GM19025 (cell line): ENCODE results near the gene SGTA.

Source experiments
- ATAC-seq: cut with Tn5 transposase; IDR thresholded peaks from one replicate; pipeline ENCODE4 v1.9.1; 2021; ENCODE audit warnings: mild to moderate bottlenecking, low read depth, moderate library complexity; ENCODE audit not compliant: unreplicated experiment

SGTA gene

GRCh38 chr19:2731181-2731995, 51.7 kb downstream of the SGTA start:
- no peak for ATAC-seq

DNA sequence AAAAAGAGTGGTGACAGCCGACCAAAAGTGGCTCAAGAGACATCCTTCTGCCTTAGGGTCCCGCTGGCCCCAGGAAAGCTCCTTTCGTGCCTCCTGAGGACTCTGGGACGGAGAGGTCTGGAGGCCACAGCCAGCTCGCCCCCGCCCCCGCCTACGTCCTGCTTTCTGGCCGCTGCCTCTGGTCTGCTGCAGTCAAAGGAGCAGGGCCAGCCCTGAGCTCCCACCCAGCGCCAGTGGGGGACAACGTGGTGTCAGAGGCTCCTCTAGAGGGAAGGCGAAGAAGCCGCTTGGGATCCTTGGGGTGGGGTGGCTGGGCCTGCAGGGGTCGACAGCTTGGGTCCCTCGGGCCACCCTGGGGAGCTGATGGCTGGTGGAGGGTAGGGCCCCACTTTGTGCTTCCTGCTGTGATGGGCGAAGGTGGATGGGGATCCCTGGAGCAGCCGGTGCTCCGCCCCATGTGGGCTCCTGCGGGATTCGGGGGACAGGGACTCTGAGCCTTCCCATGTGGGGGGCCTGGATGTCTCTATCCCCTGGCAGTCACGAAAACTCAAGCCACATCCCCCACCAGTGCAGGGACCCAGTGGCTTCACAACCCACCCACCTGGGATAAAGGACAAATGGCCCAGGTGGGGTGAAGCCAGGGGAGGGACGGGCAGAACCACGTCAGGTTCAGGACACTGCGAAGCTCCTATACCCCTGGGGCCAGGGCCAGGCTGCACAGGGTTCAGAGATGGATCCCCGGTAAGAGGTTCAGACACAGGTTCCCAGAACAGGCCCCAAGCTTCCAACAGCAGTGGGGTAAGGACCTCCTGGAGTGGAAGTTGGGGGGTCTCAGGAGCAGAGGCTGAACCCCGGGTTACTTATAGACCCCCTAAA, 52.9 kb downstream of the SGTA start:
- no peak for ATAC-seq

DNA sequence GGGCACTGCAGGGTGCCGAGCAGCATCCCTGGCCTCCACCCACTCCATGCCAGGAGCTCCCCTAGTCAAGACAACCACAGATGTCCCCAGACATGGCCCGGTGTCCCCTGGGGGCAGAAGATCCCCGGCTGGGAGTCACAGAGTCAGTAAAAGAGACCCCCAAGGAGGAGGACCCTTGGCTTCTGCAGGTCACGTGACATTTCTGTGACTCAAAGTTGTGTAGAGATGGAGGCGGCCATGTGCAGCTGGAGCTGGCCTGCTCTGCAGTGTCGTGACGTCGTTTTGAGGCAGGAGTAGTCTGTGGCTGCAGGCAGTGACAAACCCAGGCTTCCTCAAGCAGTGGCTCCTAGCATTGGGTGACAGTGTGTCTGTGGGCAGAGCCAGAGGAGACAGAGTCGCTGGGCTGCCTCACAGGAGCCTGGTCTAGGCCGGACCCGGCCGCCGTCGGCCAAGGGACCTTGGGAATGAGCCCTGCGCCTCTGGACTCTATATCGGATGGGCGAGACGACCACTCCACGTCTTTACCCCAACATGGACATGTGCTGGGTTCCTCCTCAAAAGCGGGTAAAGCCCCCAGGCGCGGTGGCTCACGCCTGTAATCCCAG, 54.2 kb downstream of the SGTA start:
- no peak for ATAC-seq

DNA sequence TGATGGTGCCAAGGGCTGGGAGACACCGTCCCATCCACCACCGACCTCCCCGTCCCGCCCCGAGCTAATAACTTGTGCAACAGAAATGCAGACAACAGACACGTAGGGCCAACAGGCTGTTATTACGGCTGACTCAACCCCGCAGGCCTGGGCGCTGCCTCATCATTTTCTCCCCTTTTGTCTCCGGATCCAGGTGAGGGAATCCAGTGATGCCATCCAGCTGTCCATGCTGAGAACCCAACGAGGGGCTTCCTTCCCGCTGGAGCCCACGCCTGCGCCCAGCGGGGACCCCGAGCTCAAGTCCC, 55.5 kb downstream of the SGTA start:
- no peak for ATAC-seq

DNA sequence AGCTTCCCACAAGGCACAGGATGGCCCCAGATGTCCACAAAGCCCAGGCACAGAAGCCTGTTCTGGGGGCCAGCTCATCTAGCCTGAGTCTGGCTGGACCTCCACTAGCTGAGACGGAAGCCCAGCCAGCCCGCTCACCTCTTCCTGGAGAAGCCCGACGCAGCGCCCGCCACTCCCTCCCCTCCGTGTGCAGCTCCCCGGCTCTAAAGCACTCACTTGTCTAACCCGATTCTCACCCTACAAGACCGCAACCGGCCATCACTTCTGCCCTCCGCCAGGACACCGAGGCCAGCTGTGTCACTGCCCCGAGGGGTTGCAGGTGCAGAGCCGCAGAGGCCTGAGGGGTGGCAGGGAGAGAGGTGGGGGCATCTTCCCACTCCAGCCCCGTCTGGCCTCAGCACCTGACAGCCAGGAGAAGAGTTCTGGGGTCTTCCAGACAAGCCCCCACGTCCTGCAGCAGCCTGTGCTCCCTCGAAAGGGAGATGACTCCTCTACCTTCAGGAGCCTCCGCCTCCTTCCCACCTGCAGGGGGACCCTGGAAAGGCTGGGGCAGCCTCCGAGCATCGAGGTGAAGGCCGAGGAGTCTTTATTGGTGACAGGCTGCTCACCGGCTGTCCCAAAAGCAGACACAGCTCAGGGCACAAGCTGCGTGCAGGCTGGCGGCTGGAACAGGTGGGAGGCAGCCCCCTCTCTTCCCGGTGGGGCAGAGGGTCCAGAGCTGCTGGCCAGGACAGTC, 56.0 kb downstream of the SGTA start:
- no peak for ATAC-seq

- ATAC-seq: no peak
These were observed 56.8 kb downstream of the SGTA start for GRCh38 chr19:2726160-2726855.

DNA sequence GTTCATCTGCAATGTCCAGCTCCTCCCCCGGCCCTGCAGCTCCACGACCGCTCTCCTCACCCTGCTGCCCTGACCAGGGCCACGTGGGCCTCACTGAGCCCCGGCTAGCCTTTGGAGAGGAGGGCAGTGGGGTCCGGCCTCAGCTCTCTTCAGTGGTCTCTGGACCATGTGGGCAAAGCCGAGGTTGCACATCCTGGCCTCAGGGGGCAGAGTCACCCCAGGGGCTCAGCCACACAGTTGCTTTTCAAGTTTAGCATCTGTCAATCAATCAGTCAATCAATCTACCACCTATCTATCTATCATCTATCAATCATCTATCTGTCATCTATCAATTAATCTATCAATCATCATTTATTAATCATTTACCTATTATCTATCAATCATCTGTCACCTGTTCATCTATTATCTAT, 58.9 kb downstream of the SGTA start:
- ATAC-seq: no peak

DNA sequence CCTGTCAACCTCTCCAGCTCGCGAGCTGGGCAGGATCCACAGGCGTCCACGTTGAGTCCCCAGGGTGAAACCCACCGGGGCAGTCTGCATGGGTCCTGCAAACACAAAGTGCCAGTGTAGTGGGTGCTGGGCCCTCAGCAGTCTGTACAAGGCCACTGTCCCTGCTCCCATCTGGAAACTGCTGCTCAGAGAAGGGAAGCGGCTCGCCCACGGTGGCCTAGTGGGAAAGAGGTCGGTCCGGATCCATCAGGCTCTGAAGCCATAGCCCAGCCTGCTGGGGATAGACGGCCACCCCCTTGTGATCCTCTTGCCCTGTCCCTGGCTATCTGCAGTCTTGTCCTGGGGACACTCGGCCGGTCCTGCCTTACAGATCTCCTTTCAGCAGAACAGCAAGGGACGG, 59.3 kb downstream of the SGTA start:
- no peak for ATAC-seq

GRCh38 chr19:2723345-2723715, 59.7 kb downstream of the SGTA start:
- ATAC-seq: no peak

GRCh38 chr19:2722541-2723344, 60.3 kb downstream of the SGTA start:
- ATAC-seq: no peak

GRCh38 chr19:2721570-2722540, 61.2 kb downstream of the SGTA start:
- ATAC-seq: no peak

- ATAC-seq: no peak
These were observed 62.1 kb downstream of the SGTA start, which contains the start of gene DIRAS1 for GRCh38 chr19:2720777-2721569. TSS of gene DIRAS1 (minus strand) at chr19:2721372. CDS start at chr19:2717806, 3,566 bp downstream.

DNA sequence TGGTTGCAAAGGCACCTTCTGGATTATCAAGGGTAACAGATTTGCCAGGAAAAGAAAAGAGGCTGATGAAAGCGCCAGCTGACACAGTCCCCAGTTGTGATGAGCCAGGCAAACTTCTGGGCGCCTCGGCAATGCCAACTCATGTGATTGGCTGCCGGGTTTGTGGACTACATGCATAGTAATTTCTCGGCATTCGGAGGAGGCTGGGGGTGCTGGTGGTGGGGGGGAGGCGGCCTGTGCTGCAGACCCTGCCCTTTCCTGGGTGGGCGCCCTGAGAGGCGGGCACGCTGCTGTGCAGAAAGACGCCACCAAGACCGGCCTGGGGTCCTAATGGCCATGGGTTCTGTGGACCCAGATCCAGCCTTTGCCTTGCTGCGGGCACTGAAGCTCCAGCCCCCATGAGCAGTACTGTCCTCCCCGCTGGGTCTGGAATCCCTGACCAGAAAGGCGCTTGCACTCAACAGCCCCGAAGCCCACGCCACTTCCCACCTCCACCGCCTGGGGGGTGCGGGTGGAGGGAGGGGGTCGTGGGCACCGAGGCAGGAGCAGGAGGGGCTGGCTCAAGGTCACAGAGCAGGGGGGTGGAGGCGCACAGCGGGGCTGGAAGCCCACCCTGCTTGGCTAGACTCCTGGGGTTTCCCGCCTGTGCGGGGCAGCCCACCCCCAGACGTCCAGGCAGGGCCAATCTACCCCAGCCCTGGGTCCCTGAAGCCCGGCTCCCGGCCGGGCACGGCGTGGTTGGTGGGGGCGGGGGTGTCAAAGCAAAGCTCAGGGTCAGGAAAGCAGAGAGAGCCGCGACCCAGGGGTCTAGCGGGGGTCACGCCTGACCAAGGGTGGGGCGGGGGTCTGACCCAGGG, 62.9 kb downstream of the SGTA start:
- ATAC-seq: no peak

DNA sequence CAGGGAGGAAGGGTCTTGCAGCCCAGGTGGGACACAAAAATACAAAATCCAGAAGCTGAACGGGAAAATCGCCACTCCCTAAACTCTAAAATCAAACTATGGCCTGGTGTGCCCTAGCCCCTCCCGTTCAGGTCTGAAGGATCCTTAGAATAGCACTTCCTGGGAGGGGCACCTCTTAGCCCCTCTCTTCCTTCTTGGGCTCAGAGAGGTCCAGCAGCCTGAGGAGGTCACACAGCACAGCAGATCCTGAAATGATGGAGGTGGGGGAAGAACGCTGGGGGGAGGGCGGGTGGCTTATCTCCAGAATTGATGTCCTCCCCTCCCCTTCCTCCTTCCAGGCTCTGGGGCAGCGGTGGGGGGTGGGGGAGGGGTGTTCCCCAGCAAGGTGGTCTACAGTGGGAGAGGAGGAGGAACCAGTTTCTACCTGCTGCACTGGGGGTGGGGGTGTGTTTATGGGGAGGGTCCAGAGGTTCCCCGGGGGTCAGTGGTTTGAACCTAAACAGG, 63.8 kb downstream of the SGTA start:
- ATAC-seq: no peak

DNA sequence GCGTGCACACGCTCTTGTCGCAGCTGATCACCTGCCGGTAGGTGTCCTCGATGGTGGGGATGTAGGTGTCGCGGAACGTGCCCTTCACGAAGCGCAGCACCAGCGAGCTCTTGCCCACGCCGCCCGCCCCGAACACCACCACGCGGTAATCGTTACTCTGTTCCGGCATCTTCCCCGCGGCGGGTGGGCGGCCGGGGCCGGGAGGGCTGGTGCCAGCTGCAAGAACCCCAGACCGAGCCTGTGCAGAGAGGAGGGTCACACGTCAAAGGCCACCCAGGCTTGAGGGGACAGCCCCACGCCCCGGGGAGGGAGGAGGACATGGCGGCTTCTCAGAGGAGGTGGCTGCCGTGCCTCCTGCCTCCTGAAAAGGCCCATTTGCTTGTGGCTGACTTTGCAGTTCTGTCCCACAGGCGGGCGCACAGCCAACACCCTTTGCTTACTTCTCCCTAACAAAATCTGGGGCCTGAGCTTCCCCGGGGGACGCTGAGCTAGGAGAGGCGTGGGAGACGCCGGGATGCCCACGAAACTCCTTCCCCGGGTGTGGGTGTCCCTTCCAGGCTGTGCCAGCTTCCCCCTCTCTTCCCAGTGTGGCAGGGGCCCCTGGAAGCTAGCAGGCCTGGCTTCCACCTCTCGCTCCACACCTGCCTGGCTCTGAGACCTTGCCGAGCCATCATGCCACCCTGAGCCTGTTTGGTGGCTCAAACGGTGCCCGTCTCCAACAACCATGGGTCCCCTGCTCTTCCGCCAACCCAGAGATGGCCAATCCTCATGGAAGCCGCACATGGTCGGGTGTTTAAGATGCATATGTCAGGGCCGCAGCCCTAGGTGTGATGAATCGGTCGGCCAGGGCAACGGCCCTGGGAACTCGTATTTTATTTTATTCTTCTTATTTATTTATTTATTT, 65.2 kb downstream of the SGTA start:
- ATAC-seq: no peak
